Right kidney (tissue), 1 donor: ENCODE results near the gene RNF182.
"Not testable (repeated sequence)": the region's sequence is repeated elsewhere in the genome, so short reads cannot be mapped to it uniquely, and the experiment has no call there.

Source experiments
- DNase-seq: peaks from one replicate; pipeline ENCODE4 v3.0.0-alpha.2; 2016

The RNF182 gene

GRCh38 chr6:13971303-13971702 is 46.6 kb downstream of the RNF182 start:
- no peak for DNase-seq

- DNase-seq: not testable (repeated sequence)
Measured at GRCh38 chr6:13972602-13973001, 47.9 kb downstream of the RNF182 start.

- not testable (repeated sequence) for DNase-seq
Measured at GRCh38 chr6:13973422-13973821, 48.7 kb downstream of the RNF182 start.

DNA sequence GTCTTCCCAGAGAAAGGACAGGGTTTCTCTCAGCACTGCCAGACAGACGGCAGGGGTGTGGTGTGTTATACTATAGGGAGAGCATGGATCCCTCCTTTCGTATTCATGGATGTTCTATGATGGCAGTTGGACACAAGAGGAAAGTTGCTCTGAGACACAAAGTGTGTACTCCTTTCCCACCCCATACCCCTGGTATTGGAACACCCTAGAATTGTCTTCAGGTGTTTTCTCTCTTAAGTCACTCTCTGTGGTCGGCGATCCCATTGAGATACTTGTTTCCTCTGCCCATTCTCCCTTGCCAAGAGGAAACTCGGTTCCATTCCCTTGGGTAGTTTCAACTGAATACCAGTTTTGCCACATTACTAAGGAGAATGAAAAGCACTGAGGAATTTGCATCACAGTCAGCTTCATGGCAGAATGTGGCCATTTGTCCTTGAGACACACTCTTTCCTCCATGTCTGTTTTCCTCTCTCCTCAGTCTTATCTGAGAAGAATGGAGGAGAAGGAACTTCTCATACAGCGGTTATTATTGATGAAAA is 53.4 kb downstream of the RNF182 start:
- no peak for DNase-seq

GRCh38 chr6:13978787-13979186 is 54.0 kb downstream of the RNF182 start:
- no peak for DNase-seq

GRCh38 chr6:13979284-13980171 is 54.8 kb downstream of the RNF182 start:
- DNase-seq: no peak

DNA sequence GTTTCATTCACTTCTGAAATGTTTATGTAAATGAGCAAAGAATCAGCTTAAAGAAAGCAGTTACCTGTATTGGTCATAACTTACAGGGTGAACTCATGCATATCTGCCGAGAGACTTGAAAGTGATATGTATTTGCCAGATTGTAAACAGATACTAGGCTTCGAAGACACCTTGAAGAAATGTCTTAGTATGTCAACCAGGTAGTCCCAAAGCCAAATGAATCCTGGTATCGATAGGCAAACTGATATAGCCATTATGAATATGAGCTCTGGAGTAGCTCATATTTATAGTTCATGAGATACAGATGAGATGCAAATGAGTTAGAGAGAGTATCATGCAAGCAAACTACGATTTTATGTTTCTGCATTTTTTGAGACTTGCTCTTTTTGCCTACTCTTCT is 55.8 kb downstream of the RNF182 start:
- DNase-seq: no peak

DNA sequence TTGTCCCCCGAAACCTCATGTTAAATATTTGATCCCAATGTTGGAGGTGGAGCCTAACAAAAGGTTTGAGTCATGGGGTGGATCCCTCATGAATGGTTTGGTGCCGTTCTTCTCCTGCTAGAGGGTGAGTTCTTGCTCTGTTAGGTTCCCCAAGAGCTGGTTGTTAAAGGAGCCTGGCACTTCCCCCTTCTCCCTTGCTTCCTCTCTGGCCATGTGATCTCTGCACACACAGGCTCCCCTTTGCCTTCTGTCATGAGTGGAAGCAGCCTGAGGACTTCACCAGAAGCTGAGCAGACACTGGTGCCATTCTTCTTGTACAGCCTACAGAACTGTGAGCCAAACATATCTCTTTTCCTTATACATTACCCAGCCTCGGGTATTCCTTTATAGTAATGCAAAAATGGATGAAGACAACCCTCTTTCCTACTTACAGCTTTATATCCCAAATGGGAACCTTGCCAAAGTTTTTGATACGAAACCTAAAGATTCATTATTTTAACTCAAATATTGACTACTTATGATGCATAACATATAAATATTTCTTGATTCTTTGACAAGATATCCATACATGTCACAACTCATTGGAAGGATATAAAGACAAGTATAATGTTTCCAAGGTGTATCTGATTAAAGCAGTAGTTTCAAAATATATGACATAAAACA is 61.0 kb downstream of the RNF182 start:
- DNase-seq: no peak

DNA sequence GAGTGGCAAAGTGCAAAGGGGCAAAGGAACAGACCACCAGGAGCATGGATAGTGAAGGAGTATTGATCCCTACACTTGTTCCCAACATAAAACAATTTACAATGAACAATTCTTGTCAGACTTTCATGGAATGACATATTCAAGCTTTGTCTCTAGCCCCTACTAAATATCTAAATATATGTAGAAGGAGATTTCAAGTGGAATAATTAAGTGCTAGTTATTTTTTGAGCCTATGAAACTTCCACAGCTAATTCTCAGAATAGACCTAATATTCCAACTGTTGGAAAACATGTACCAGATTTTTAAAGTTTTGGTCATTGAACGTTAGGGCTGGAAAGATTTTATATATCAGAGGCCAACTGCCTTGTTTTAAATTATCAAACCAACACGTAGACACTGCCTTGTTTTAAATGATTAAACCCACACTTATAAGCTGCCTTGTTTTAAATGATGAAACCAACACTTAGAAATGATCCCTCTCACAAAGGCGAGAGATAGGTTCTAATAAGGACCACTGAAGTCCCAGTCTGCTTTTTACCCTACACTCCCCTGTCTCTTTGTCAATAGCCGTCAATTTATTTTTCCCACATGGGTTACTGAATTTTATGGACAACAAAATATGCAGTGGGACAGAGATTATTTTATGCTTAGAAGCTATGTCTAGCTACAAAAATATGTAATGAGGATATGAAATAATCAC is 62.1 kb downstream of the RNF182 start:
- DNase-seq: no peak

GRCh38 chr6:13987400-13987865 is 62.7 kb downstream of the RNF182 start:
- DNase-seq: no peak

- DNase-seq: no peak
Measured at GRCh38 chr6:13988049-13988738, 63.4 kb downstream of the RNF182 start.

- DNase-seq: no peak
Measured at GRCh38 chr6:13988908-13989307, 64.2 kb downstream of the RNF182 start.

GRCh38 chr6:13989496-13990144 is 64.9 kb downstream of the RNF182 start:
- DNase-seq: no peak

DNA sequence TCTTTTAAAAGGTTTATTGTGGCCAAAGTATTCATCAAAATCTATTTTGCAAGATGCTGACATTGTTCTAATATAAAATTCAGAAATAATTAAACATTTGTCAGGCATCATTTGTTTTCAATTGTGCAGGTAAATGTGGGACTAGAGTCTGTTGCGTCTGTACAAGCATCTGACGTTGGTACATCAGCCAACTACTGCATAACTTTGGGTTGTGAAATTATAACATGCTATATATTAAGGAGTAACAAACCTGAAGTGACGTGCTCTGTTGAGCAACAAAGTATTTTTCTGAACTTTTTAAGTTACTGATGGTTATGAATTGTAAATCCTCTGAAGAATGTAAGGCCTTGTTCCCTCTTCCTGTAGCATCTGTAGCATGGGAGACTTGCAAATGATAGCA is 66.0 kb downstream of the RNF182 start:
- DNase-seq: no peak

GRCh38 chr6:13991393-13991792 is 66.6 kb downstream of the RNF182 start:
- no peak for DNase-seq

DNA sequence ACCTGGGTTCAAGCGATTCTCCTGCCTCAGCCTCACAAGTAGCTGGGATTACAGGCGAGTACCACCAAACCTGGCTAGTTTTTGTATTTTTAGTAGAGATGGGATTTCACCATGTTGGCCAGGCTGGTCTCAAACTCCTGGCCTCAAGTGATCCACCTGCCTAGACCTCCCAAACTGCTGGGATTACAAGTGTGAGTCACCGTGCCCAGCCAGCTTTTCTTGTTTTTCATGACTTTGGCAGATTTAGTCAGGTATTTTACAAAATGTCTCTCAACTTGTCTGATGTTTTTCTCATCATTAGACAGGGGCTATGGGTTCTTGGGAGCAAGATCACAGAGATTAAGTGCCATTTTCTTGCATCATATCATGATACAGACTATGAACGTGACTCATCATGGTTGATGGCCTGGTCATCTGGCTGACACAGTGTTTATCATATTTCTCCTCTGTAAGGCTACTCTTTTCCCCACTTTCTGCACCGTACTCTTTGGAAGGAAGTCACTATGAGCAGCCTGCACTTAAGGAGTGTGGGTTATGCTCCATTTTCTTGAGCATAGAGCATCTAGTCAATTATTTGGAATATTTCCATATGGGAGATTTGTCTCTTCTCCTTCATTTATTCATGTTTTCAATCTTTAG is 67.8 kb downstream of the RNF182 start:
- no peak for DNase-seq

DNA sequence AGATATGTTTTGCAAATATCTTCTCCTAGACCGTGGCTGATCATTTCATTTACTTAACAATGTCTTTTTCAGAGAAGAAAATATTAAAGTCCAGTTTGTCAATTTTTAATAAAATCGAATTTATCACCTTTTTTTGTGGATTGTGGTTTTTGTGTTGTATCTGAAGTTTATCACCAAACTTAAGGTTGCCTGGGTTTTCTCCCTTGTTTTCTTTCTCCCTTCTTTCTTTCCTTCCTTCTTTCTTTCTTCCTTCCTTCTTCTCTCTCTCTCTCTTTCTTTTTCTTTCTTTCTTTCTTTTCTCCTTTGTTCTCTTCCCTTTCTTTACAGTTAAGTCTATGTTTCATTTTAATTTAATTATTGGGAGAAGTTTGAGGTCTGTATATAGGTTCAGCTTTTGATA is 68.7 kb downstream of the RNF182 start:
- no peak for DNase-seq

DNA sequence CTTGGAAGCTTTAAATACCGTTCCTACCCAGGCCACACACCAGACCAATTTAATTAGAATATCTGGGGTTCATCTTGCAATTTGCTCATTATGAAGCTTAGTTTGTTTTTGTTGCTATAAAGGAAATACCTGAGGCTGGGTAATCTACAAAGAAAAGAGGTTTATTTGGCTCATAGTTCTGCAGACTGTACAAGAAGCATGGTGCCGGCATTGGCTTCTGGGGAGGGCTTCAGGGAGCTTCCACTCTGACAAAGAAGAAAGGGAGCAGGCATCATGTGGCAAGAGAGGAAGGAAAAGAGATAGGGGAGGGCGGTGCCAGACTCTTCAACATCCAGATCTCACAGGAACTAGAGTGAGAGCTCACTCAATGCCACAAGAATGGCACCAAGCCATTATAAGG is 73.6 kb downstream of the RNF182 start:
- DNase-seq: no peak

GRCh38 chr6:14000901-14001300 is 76.1 kb downstream of the RNF182 start:
- DNase-seq: no peak

DNA sequence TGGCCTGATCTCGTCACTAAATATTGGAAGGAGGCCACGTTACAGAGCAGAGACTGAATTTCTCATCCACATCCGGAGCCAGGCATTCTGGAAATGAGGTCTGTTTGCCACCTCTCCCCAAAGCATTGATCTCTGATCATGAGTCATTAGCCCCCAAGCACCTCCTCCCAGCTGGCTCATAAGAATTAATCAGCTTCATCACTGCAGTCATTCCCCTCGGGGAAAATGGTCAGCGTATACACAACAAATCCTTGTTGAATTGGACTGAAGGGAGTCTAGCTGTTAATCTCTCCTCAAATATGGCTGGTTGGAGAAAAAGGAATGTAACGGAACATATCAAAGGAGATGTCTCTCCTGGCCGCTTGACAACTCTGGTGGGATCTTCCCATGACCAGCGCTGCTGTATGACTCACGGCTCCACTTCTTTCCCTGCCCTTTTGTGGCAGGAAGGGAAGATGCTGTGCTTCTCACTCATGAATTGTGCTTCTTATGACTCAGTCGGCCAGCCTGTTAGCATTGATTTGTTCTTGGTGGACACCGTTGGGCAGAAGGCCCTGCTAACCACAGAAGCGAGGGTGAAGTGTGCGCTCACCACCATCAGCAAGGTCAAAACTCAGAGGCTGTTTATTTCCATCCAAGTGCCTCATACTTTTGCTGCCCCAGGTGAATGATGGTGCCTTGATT is 76.7 kb downstream of the RNF182 start:
- DNase-seq: no peak
